ENCODE measurements around the gene SLC6A6. TPM values are rescaled to one million over a fixed set of nuclear protein-coding genes. Genes with fewer than 3 reads are reported as not detected.
A peak's percentile ranks its signal among the peaks of the same experiment; 100 is the strongest.

SLC6A6 gene
- total RNA-seq, 4 donors from 2014 or later = 15.4 to 37.6 (median 20.9) TPM

- 70 to 100% methylated on average over 1 to 2 of the region's 7 CpGs for WGBS, 2 donors (ENCODE audit: low coverage in 1 of 2)
- Histone ChIP-seq H3K4me3 (no peak overlapping the region), H3K27me3 (no peaks in the 10 kb centered on the region), H3K9me3 (no peaks in the 10 kb centered on the region), H3K27ac (peak overlapping the region in 1 of 4 donors; percentile 14), H3K4me1 (peaks cover 0 to 18% (median 0%) of the 10 kb centered on the region in 3 donors), H3K36me3 (peaks cover 0 to 54% of the 10 kb centered on the region in 2 donors)
- ATAC-seq = peak; percentile 21
- TF ChIP-seq EP300 (IDR thresholded peaks at IDR 0.05) = no peak
- no peak for TF ChIP-seq POLR2A (IDR thresholded peaks at IDR 0.05)
- no peak for TF ChIP-seq CTCF (IDR thresholded peaks at IDR 0.05)
- no peak for TF ChIP-seq POLR2AphosphoS5 (IDR thresholded peaks at IDR 0.05)
Measured at GRCh38 chr3:14487821-14488220, 85.4 kb downstream of the SLC6A6 start.

DNA sequence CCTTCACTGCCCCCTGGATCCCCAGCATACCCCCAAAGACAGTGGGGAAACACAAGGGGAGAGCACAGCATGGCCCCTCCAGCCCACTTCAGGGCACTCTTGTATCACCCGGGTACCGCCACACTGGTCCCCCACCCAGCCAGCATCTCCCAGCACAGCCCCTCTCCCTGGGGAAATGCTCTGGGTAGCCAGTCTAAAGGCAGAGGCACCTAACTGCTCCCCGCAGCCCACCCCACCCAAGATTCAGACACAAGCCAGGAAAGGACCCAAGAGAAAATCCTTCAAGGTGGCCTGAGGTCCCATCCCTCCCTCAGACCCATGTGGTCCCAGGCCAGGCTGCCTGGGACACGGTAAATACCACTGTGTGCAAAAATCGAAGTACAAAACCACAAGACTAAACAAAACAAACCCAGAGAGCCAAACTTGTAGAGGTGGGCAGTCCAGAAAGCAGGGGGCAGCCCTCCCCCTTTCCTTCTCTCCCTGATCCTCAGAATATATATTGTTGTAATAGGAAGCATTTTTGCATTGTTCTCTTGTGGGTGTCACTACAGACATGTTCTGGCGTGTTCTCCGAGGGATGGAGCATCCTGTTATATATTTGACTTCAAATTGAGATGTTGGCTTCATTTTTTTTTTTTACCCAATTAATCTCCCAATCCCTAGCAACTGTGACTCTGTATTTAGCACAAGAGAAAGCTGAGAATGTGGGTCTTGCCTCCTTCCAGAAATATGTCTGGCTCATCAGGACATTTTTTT, 86.1 kb downstream of the SLC6A6 start:
- peak overlapping the region in 1 of 4 donors; percentile 14 for H3K27ac ChIP-seq
- no peaks in the 10 kb centered on the region for H3K27me3 ChIP-seq
- WGBS, 2 donors (ENCODE audit: low coverage in 1 of 2) = 6 to 26% methylated on average over 2 to 4 of the region's 7 CpGs
- H3K36me3 ChIP-seq = peaks cover 0 to 48% of the 10 kb centered on the region in 2 donors
- H3K4me3 ChIP-seq = no peak overlapping the region
- peaks cover 0 to 16% (median 0%) of the 10 kb centered on the region in 3 donors for H3K4me1 ChIP-seq
- TF ChIP-seq EP300 (IDR thresholded peaks at IDR 0.05) = no peak
- no peak for TF ChIP-seq POLR2AphosphoS5 (IDR thresholded peaks at IDR 0.05)
- TF ChIP-seq CTCF (IDR thresholded peaks at IDR 0.05) = no peak
- no peak for TF ChIP-seq POLR2A (IDR thresholded peaks at IDR 0.05)
- no peak for ATAC-seq
- H3K9me3 ChIP-seq = no peaks in the 10 kb centered on the region

DNA sequence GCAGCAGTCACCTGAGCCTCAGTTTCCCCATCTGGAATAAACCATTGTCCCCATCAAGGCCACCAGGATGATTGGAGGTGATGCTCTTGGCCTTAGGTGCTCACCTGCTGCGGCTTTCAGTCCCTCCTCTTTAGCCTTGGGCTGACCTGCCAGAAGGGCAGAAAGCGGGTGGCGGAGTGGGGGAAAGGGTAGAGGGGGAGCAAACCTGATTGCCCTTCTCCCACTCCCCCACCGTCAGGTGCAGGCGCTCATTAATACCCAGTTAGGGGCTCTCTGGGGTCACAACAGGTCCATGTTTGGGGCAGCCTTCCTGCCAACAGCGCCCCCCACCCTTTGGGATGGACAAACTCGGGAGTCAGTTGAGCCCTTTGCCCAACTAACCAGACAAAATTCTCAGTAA, 87.2 kb downstream of the SLC6A6 start:
- H3K9me3 ChIP-seq = no peaks in the 10 kb centered on the region
- no peak for ATAC-seq

DNA sequence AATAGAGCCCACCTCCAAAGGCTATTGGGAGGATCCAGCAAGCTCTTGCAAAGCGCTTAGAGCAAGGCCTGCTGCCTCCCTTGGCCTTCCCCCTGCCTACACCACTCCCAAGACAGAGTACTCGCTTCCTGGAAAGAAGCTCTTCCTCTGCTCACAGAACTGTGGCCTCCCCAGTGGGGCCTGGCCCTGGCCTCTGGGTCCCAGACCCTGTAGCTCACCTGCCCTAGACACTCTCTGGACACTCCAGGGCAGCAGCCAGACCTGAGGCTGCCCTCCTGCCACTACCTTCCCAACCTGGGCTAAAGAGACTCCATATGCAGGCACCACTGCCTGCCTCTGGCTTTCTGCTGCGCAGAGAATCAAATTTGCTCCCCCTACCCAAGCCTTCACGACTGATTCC, 87.8 kb downstream of the SLC6A6 start:
- Histone ChIP-seq H3K36me3 (peaks cover 0 to 31% of the 10 kb centered on the region in 2 donors), H3K9me3 (no peaks in the 10 kb centered on the region), H3K27ac (no peak overlapping the region), H3K4me3 (no peak overlapping the region), H3K27me3 (no peaks in the 10 kb centered on the region), H3K4me1 (peaks cover 0 to 16% (median 0%) of the 10 kb centered on the region in 3 donors)
- ATAC-seq = no peak
- WGBS, 2 donors (ENCODE audit: low coverage in 1 of 2) = 90 to 95% methylated on average over 2 to 3 of the region's 4 CpGs
- TF ChIP-seq POLR2A (IDR thresholded peaks at IDR 0.05) = no peak
- no peak for TF ChIP-seq CTCF (IDR thresholded peaks at IDR 0.05)
- TF ChIP-seq EP300 (IDR thresholded peaks at IDR 0.05) = no peak
- no peak for TF ChIP-seq POLR2AphosphoS5 (IDR thresholded peaks at IDR 0.05)

More for the DNA sequence above, 87.2 kb downstream of the SLC6A6 start:
- Histone ChIP-seq H3K4me3 (no peak overlapping the region), H3K27me3 (no peaks in the 10 kb centered on the region), H3K4me1 (peaks cover 0 to 16% (median 0%) of the 10 kb centered on the region in 3 donors), H3K36me3 (peaks cover 0 to 37% of the 10 kb centered on the region in 2 donors), H3K27ac (no peak overlapping the region)
- WGBS, 2 donors (ENCODE audit: low coverage in 1 of 2) = 100% methylated on average over 3 of the region's 7 CpGs; no CpG with 5 or more reads in 1 of the 2 donors
- TF ChIP-seq CTCF (IDR thresholded peaks at IDR 0.05) (no peak), POLR2A (IDR thresholded peaks at IDR 0.05) (no peak), EP300 (IDR thresholded peaks at IDR 0.05) (no peak), POLR2AphosphoS5 (IDR thresholded peaks at IDR 0.05) (no peak)

DNA sequence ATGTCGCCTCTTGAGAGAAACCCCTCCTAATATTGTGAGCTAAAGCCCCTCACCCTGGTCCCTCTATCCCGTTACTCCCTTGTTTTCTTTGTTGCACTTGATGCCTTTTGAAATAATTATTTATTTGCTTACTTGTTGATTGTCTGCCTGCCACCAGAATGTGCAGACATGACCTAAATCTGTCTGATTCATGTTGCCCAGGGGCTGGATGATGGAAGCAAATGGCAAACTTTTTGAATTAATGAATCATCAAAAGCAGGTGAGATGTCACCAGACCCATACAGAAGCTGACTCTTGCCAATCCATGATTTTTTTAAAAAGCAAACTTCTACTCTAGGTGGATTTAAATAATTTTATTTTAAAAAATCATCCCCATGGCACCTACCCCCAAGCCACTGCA, 88.4 kb downstream of the SLC6A6 start:
- no peak overlapping the region for H3K27ac ChIP-seq
- H3K27me3 ChIP-seq = no peaks in the 10 kb centered on the region
- H3K9me3 ChIP-seq = no peaks in the 10 kb centered on the region
- H3K36me3 ChIP-seq = peaks cover 0 to 25% of the 10 kb centered on the region in 2 donors
- ATAC-seq = no peak
- peaks cover 0 to 16% (median 0%) of the 10 kb centered on the region in 3 donors for H3K4me1 ChIP-seq
- H3K4me3 ChIP-seq = no peak overlapping the region
- no peak for TF ChIP-seq POLR2AphosphoS5 (IDR thresholded peaks at IDR 0.05)
- TF ChIP-seq EP300 (IDR thresholded peaks at IDR 0.05) = no peak
- TF ChIP-seq CTCF (IDR thresholded peaks at IDR 0.05) = no peak
- TF ChIP-seq POLR2A (IDR thresholded peaks at IDR 0.05) = no peak
- WGBS, 2 donors (ENCODE audit: low coverage in 1 of 2) = 100% methylated on average over 2 of the region's 2 CpGs; no CpG with 5 or more reads in 1 of the 2 donors

All from gastroesophageal sphincter (tissue), 4 donors.